H9 (cell line): Measurements from ENCODE around the gene SIGLEC1. TPM values are rescaled to one million over a fixed set of nuclear protein-coding genes. Genes with fewer than 3 reads are reported as not detected.
A peak's percentile ranks its signal among the peaks of the same experiment; 100 is the strongest.

ENCODE experiments used
- DNase-seq: peaks from one replicate; pipeline ENCODE4 v3.0.0-alpha.2; 2017
- H2AFZ ChIP-seq: one replicate; pipeline ENCODE4 v1.6.1; 2013; ENCODE audit warnings: mild to moderate bottlenecking, low read length, control low read depth, moderate library complexity
- H2AK5ac ChIP-seq: 2 replicates; pipeline ENCODE4 v1.6.1; 2013; ENCODE audit warnings: low read length, control low read depth, mixed read lengths; ENCODE audit not compliant: insufficient read length
- H2BK120ac ChIP-seq: one replicate; pipeline ENCODE4 v1.6.1; 2013; ENCODE audit warnings: low read depth, mild to moderate bottlenecking, low read length, control low read depth, inconsistent platforms; ENCODE audit not compliant: poor library complexity, severe bottlenecking
- H2BK12ac ChIP-seq: 2 replicates; pipeline ENCODE4 v1.6.1; 2013; ENCODE audit warnings: low read length, control low read depth, mixed read lengths, low read depth; ENCODE audit not compliant: insufficient read length
- H2BK15ac ChIP-seq: 2 replicates; pipeline ENCODE4 v1.6.1; 2013; ENCODE audit warnings: low read depth, low read length, control low read depth
- H2BK20ac ChIP-seq: one replicate; pipeline ENCODE4 v1.6.1; 2013; ENCODE audit warnings: low read depth, mild to moderate bottlenecking, low read length, control low read depth, inconsistent platforms; ENCODE audit not compliant: poor library complexity, severe bottlenecking
- H2BK5ac ChIP-seq: 2 replicates; pipeline ENCODE4 v1.6.1; 2013; ENCODE audit warnings: low read length, control low read depth, mixed read lengths; ENCODE audit not compliant: insufficient read length
- H3K14ac ChIP-seq: 2 replicates; pipeline ENCODE4 v1.6.1; 2013; ENCODE audit warnings: low read length, control low read depth; ENCODE audit not compliant: insufficient read depth
- H3K18ac ChIP-seq: 2 replicates; pipeline ENCODE4 v1.6.1; 2013; ENCODE audit warnings: low read depth, mild to moderate bottlenecking, mixed read lengths, low read length, control low read depth; ENCODE audit not compliant: insufficient read length
- H3K23ac ChIP-seq: 2 replicates; pipeline ENCODE4 v1.6.1; 2013; ENCODE audit warnings: low read length, control low read depth, mixed read lengths, low read depth; ENCODE audit not compliant: insufficient read length
- H3K23me2 ChIP-seq: 2 replicates; pipeline ENCODE4 v1.6.1; 2013; ENCODE audit warnings: low read depth, mild to moderate bottlenecking, mixed read lengths, low read length, control low read depth; ENCODE audit not compliant: insufficient read length, poor library complexity, severe bottlenecking
- H3K27ac ChIP-seq: 2 replicates; pipeline ENCODE4 v1.5.1; 2013; ENCODE audit warnings: low read length, control low read depth, mixed read lengths, low read depth; ENCODE audit not compliant: insufficient read length
- H3K27me3 ChIP-seq: 2 replicates; pipeline ENCODE4 v1.6.1; 2013; ENCODE audit warnings: low read length, control low read depth, inconsistent platforms; ENCODE audit not compliant: insufficient read depth
- H3K4ac ChIP-seq: 2 replicates; pipeline ENCODE4 v1.6.1; 2013; ENCODE audit warnings: low read depth, mild to moderate bottlenecking, control low read depth, inconsistent platforms, low read length, moderate library complexity
- H3K4me1 ChIP-seq: 2 replicates; pipeline ENCODE4 v1.6.1; 2013; ENCODE audit warnings: low read length, control low read depth, inconsistent platforms; ENCODE audit not compliant: insufficient read depth
- H3K4me2 ChIP-seq: 2 replicates; pipeline ENCODE4 v1.6.1; 2013; ENCODE audit warnings: low read length, control low read depth, mixed read lengths; ENCODE audit not compliant: insufficient read length, insufficient read depth
- H3K56ac ChIP-seq: 2 replicates; pipeline ENCODE4 v1.6.1; 2013; ENCODE audit warnings: low read depth, mild to moderate bottlenecking, mixed read lengths, low read length, control low read depth; ENCODE audit not compliant: insufficient read length
- H3K79me1 ChIP-seq: 2 replicates; pipeline ENCODE4 v1.6.1; 2013; ENCODE audit warnings: low read depth, mild to moderate bottlenecking, moderate library complexity, low read length, control low read depth, inconsistent platforms; ENCODE audit not compliant: insufficient read depth, poor library complexity, severe bottlenecking
- H3K79me2 ChIP-seq: 2 replicates; pipeline ENCODE4 v1.6.1; 2013; ENCODE audit warnings: low read length, control low read depth, inconsistent platforms; ENCODE audit not compliant: insufficient read depth
- H3K9ac ChIP-seq: 2 replicates; pipeline ENCODE4 v1.6.1; 2013; ENCODE audit warnings: low read length, control low read depth, mixed read lengths; ENCODE audit not compliant: insufficient read length; ENCODE audit errors: extremely low read depth
- H3K9me3 ChIP-seq: one replicate; pipeline ENCODE4 v1.6.1; 2013; ENCODE audit warnings: low read depth, low read length, inconsistent platforms; ENCODE audit not compliant: control insufficient read depth
- H3T11ph ChIP-seq: one replicate; pipeline ENCODE4 v1.6.1; 2013; ENCODE audit warnings: mild to moderate bottlenecking, low read length, control low read depth, inconsistent platforms
- H4K20me1 ChIP-seq: one replicate; pipeline ENCODE4 v1.6.1; 2013; ENCODE audit not compliant: control insufficient read depth, insufficient read length, insufficient read depth
- H4K5ac ChIP-seq: 2 replicates; pipeline ENCODE4 v1.6.1; 2013; ENCODE audit warnings: low read depth, mild to moderate bottlenecking, mixed read lengths, low read length, control low read depth; ENCODE audit not compliant: insufficient read length
- H4K8ac ChIP-seq: replicated peaks from 2 replicates; pipeline ENCODE4 v1.6.1; 2013; ENCODE audit warnings: low read length, control low read depth, mixed read lengths, low read depth; ENCODE audit not compliant: insufficient read length
- H4K91ac ChIP-seq: 2 replicates; pipeline ENCODE4 v1.6.1; 2013; ENCODE audit warnings: low read depth, mild to moderate bottlenecking, moderate library complexity, mixed read lengths, low read length, control low read depth; ENCODE audit not compliant: insufficient read length
- H3K27ac Mint-ChIP-seq, 3 experiments: 2 replicates in 2 of 3; 3 replicates in 1 of 3; pipeline ENCODE4 v1.8.0; 2020 to 2021; ENCODE audit warnings: mixed read lengths in 3 of 3, mild to moderate bottlenecking in 1 of 3, moderate library complexity in 1 of 3
- H3K27me3 Mint-ChIP-seq: 2 replicates; pipeline ENCODE4 v1.8.0; 2021; ENCODE audit warnings: low read depth, mild to moderate bottlenecking, moderate library complexity, mixed read lengths
- H3K36me3 Mint-ChIP-seq, 3 experiments: 2 replicates in 2 of 3; 3 replicates in 1 of 3; pipeline ENCODE4 v1.8.0; 2020 to 2021; ENCODE audit warnings: low read depth in 3 of 3, mixed read lengths in 3 of 3; ENCODE audit not compliant: insufficient read depth in 1 of 3
- H3K4me1 Mint-ChIP-seq, 2 experiments: 2 replicates each; pipeline ENCODE4 v1.8.0; 2020; ENCODE audit warnings: mixed read lengths in 2 of 2
- H3K4me3 Mint-ChIP-seq, 2 experiments: 2 replicates in 1 of 2; 3 replicates in 1 of 2; pipeline ENCODE4 v1.8.0; 2020 to 2021; ENCODE audit warnings: mild to moderate bottlenecking in 2 of 2, mixed read lengths in 2 of 2, moderate library complexity in 1 of 2
- H3K9me3 Mint-ChIP-seq, 2 experiments: 2 replicates in 1 of 2; 3 replicates in 1 of 2; pipeline ENCODE4 v1.8.0; 2020; ENCODE audit warnings: mild to moderate bottlenecking in 2 of 2, mixed read lengths in 2 of 2, moderate library complexity in 1 of 2
- CTCF ChIP-seq: fragments of 200-600 bp; sonication (generic); conservative IDR thresholded peaks from 3 replicates; pipeline ENCODE4 v1.8.0; 2021; ENCODE audit warnings: antibody characterized with exemption, mild to moderate bottlenecking
- WGBS: extraction: QIAGEN DNeasy Blood & Tissue Kit; methylation state at CpG from one replicate; pipeline ENCODE4 v1.1.7; 2013; ENCODE audit warnings: missing lambda C conversion rate, low lambda C conversion rate, mixed read lengths; ENCODE audit not compliant: insufficient read length; ENCODE audit errors: extremely low coverage; 5-methylcytosine and 5-hydroxymethylcytosine counted together
- total RNA-seq: library from RNA; stranded (reverse); gene quantifications from 2 replicates; pipeline ENCODE4 v1.2.1, GENCODE V29; 2021

Gene SIGLEC1
- total RNA-seq, 1 experiment from 2014 or later: not detected

GRCh38 chr20:3731944-3732326, 19.5 kb upstream of the SIGLEC1 start:
- no peak overlapping the region for H3K27ac ChIP-seq
- no peaks in the 10 kb centered on the region for H3K4me1 ChIP-seq
- no peaks in the 10 kb centered on the region for H3K79me1 ChIP-seq
- no peaks in the 10 kb centered on the region for H3K23me2 ChIP-seq
- no peaks in the 10 kb centered on the region; a peak in 1 of 5 replicates for H3K9me3 Mint-ChIP-seq
- no peaks in the 10 kb centered on the region for H3K9me3 ChIP-seq
- H2BK15ac ChIP-seq: no peak overlapping the region
- H3K36me3 Mint-ChIP-seq: no peaks in the 10 kb centered on the region
- H3K9ac ChIP-seq: no peak overlapping the region
- no peak overlapping the region for H2AFZ ChIP-seq
- H3K27me3 ChIP-seq: no peaks in the 10 kb centered on the region; the same call in 1 of the 2 replicates
- peak overlapping the region; percentile 46 for H3K18ac ChIP-seq
- no peak overlapping the region for H2BK120ac ChIP-seq
- no peak overlapping the region for H4K5ac ChIP-seq
- no peak overlapping the region for H3K27ac Mint-ChIP-seq
- peaks cover 66% of the 10 kb centered on the region for H3K27me3 Mint-ChIP-seq
- H3K4me1 Mint-ChIP-seq: peaks cover 5 to 31% of the 10 kb centered on the region in 2 experiments
- peak; percentile 46 for DNase-seq
- H3K4me3 Mint-ChIP-seq: 0 out of 5 replicates have a peak overlapping the region, but pooled peaks of 1 of the 2 experiments have one; percentile 38
- no peak overlapping the region for H3K23ac ChIP-seq
- H2BK12ac ChIP-seq: peak overlapping the region; percentile 51
- H3K4me2 ChIP-seq: no peak overlapping the region
- no peak overlapping the region for H3K14ac ChIP-seq
- no peak overlapping the region for H3K4ac ChIP-seq
- H4K20me1 ChIP-seq: no peaks in the 10 kb centered on the region
- H2BK20ac ChIP-seq: no peak overlapping the region
- WGBS: no CpG with 5 or more reads among the region's 16 CpGs
- H4K91ac ChIP-seq: no peak overlapping the region
- no peaks in the 10 kb centered on the region for H3K79me2 ChIP-seq
- no peak overlapping the region for H3K56ac ChIP-seq
- H4K8ac ChIP-seq: no peak overlapping the region
- H2AK5ac ChIP-seq: no peak overlapping the region
- no peak overlapping the region for H2BK5ac ChIP-seq
- no peak for TF ChIP-seq CTCF
- H3T11ph ChIP-seq: no peak overlapping the region
